Hepatocyte (in vitro differentiated cells): ENCODE results near the gene RABGAP1L. TPM values are rescaled to one million over a fixed set of nuclear protein-coding genes. Genes with fewer than 3 reads are reported as not detected.
A peak's percentile ranks its signal among the peaks of the same experiment; 100 is the strongest.

Experiments
- DNase-seq: peaks from one replicate; pipeline ENCODE4 v3.0.0-alpha.2; 2016; ENCODE audit warnings: low spot score
- H2AFZ ChIP-seq: fragments of 200-600 bp; sonication (generic); 2 replicates; pipeline ENCODE4 v1.6.0; 2016; ENCODE audit warnings: antibody characterized with exemption, mild to moderate bottlenecking
- H3K27ac ChIP-seq: fragments of 200-600 bp; sonication (generic); 2 replicates; pipeline ENCODE4 v1.5.1; 2016; ENCODE audit warnings: mild to moderate bottlenecking
- H3K27me3 ChIP-seq: fragments of 200-600 bp; sonication (generic); 2 replicates; pipeline ENCODE4 v1.6.1; 2016
- H3K36me3 ChIP-seq: fragments of 200-600 bp; sonication (generic); replicated peaks from 2 replicates; pipeline ENCODE4 v1.5.1; 2016; ENCODE audit warnings: low read depth; ENCODE audit not compliant: insufficient read depth
- H3K4me1 ChIP-seq: fragments of 200-600 bp; sonication (generic); 2 replicates; pipeline ENCODE4 v1.5.1; 2016; ENCODE audit warnings: mild to moderate bottlenecking, moderate library complexity; ENCODE audit not compliant: insufficient read depth
- H3K4me2 ChIP-seq: fragments of 200-600 bp; sonication (generic); 2 replicates; pipeline ENCODE4 v1.6.0; 2016
- H3K4me3 ChIP-seq: fragments of 200-600 bp; sonication (generic); 2 replicates; pipeline ENCODE4 v1.5.1; 2016; ENCODE audit warnings: mild to moderate bottlenecking
- H3K79me2 ChIP-seq: fragments of 200-600 bp; sonication (generic); 2 replicates; pipeline ENCODE4 v1.6.0; 2017; ENCODE audit warnings: mild to moderate bottlenecking
- H3K9me2 ChIP-seq: fragments of 200-600 bp; sonication (generic); replicated peaks from 2 replicates; pipeline ENCODE4 v1.6.0; 2017; ENCODE audit warnings: mild to moderate bottlenecking; ENCODE audit not compliant: insufficient read depth
- H3K9me3 ChIP-seq: fragments of 200-600 bp; sonication (generic); 2 replicates; pipeline ENCODE4 v1.5.1; 2016; ENCODE audit warnings: low read depth, mild to moderate bottlenecking
- H4K20me1 ChIP-seq: fragments of 200-600 bp; sonication (generic); 2 replicates; pipeline ENCODE4 v1.6.0; 2016; ENCODE audit warnings: mild to moderate bottlenecking; ENCODE audit not compliant: insufficient read depth, poor library complexity, severe bottlenecking
- CTCF ChIP-seq: fragments of 200-600 bp; sonication (generic); IDR thresholded peaks from 2 replicates; pipeline ENCODE4 v1.5.1; 2016; ENCODE audit warnings: antibody characterized with exemption, mild to moderate bottlenecking; ENCODE audit not compliant: poor library complexity
- EZH2 ChIP-seq: fragments of 200-600 bp; sonication (generic); IDR thresholded peaks from 2 replicates; pipeline ENCODE4 v1.6.1; 2016; ENCODE audit warnings: antibody characterized with exemption, mild to moderate bottlenecking, borderline replicate concordance
- EZH2phosphoT487 ChIP-seq: fragments of 200-600 bp; sonication (generic); IDR thresholded peaks from one replicate; pipeline ENCODE4 v1.6.1; 2018; ENCODE audit warnings: antibody characterized with exemption, mild to moderate bottlenecking, low read depth, moderate library complexity; ENCODE audit not compliant: unreplicated experiment, severe bottlenecking
- WGBS: methylation state at CpG from one replicate; pipeline ENCODE4 v1.1.6; 2016; ENCODE audit warnings: low lambda C conversion rate; ENCODE audit errors: missing lambda C conversion rate; 5-methylcytosine and 5-hydroxymethylcytosine counted together
- polyA plus RNA-seq: library from polyadenylated mRNA; unstranded; fragments of >200 nt; fragmentation: Nextera tagmentation; extraction: Ambion mirVana; gene quantifications from 2 replicates; pipeline ENCODE4 v1.2.1, GENCODE V29; 2016
- total RNA-seq: library from RNA; depleted of rRNA; stranded (reverse); fragments of >200 nt; gene quantifications from 2 replicates; pipeline ENCODE4 v1.2.3, GENCODE V29; 2014

RABGAP1L gene
- total and polyA plus RNA-seq, 2 experiments from 2014 or later, result 15.0 to 41.8 TPM

- Histone ChIP-seq H3K9me2 (no peaks in the 10 kb centered on the region), H3K36me3 (no peaks in the 10 kb centered on the region), H3K4me3 (no peak overlapping the region), H4K20me1 (no peaks in the 10 kb centered on the region), H3K9me3 (peaks cover 8% of the 10 kb centered on the region), H3K4me1 (no peaks in the 10 kb centered on the region), H2AFZ (no peak overlapping the region), H3K27me3 (no peaks in the 10 kb centered on the region), H3K27ac (no peak overlapping the region), H3K79me2 (peaks cover 49% of the 10 kb centered on the region), H3K4me2 (no peak overlapping the region)
- no peak for DNase-seq
- TF ChIP-seq CTCF, result no peak
- TF ChIP-seq EZH2phosphoT487, result no peak
- no peak for TF ChIP-seq EZH2
- WGBS, result 99% methylated on average over 4 of the region's 4 CpGs
Observed at GRCh38 chr1:174189428-174190062, 30.2 kb downstream of the RABGAP1L start.

- H2AFZ ChIP-seq, result no peak overlapping the region
- peak overlapping the region; percentile 41 for H3K4me2 ChIP-seq
- H3K27ac ChIP-seq, result peak overlapping the region; percentile 33
- no peaks in the 10 kb centered on the region for H3K27me3 ChIP-seq
- no peak for TF ChIP-seq CTCF
- no peak for TF ChIP-seq EZH2
- no peak for TF ChIP-seq EZH2phosphoT487
- no peaks in the 10 kb centered on the region for H3K36me3 ChIP-seq
- WGBS, result 65% methylated on average over 6 of the region's 6 CpGs
- no peak overlapping the region for H3K4me3 ChIP-seq
- no peaks in the 10 kb centered on the region for H3K9me2 ChIP-seq
- DNase-seq, result no peak
- H3K79me2 ChIP-seq, result peaks cover 44% of the 10 kb centered on the region
- no peaks in the 10 kb centered on the region for H4K20me1 ChIP-seq
- no peaks in the 10 kb centered on the region for H3K4me1 ChIP-seq
- H3K9me3 ChIP-seq, result peaks cover 8% of the 10 kb centered on the region
Observed at GRCh38 chr1:174190691-174191199, 31.4 kb downstream of the RABGAP1L start.

- 55% methylated on average over 4 of the region's 4 CpGs for WGBS
- peak overlapping the region; percentile 41 for H3K4me2 ChIP-seq
- no peak for DNase-seq
Observed at GRCh38 chr1:174191349-174191862, 32.1 kb downstream of the RABGAP1L start.

More at GRCh38 chr1:174191349-174191862, 32.1 kb downstream of the RABGAP1L start:
- Histone ChIP-seq H3K9me3 (peaks cover 8% of the 10 kb centered on the region), H3K27me3 (no peaks in the 10 kb centered on the region), H4K20me1 (no peaks in the 10 kb centered on the region), H3K9me2 (no peaks in the 10 kb centered on the region), H3K79me2 (peaks cover 40% of the 10 kb centered on the region), H3K4me1 (no peaks in the 10 kb centered on the region), H2AFZ (no peak overlapping the region), H3K27ac (peak overlapping the region; percentile 33), H3K36me3 (no peaks in the 10 kb centered on the region), H3K4me3 (no peak overlapping the region)
- no peak for TF ChIP-seq EZH2phosphoT487
- TF ChIP-seq CTCF, result no peak
- TF ChIP-seq EZH2, result no peak
